Thyroid gland (tissue), 4 donors: ENCODE measurements around the gene ZNF443.
"Not testable (repeated sequence)": the region's sequence is repeated elsewhere in the genome, so short reads cannot be mapped to it uniquely, and the experiment has no call there.

Experiments used
- CTCF ChIP-seq, 6 experiments: fragments of 200-600 bp in 3 of 6; fragments of 450-650 bp in 3 of 6; sonication (generic) in 3 of 6; IDR thresholded peaks; one replicate each; pipeline ENCODE4 v1.5.1; 2016 to 2019; ENCODE audit warnings: antibody characterized with exemption in 6 of 6, mild to moderate bottlenecking in 2 of 6, inconsistent platforms in 1 of 6, moderate library complexity in 1 of 6
- POLR2A ChIP-seq, 2 donors: fragments of 450-650 bp; IDR thresholded peaks; one replicate each; pipeline ENCODE4 v1.6.1; 2017; ENCODE audit warnings: antibody characterized with exemption in 2 of 2, mild to moderate bottlenecking in 2 of 2, moderate library complexity in 1 of 2

DNA sequence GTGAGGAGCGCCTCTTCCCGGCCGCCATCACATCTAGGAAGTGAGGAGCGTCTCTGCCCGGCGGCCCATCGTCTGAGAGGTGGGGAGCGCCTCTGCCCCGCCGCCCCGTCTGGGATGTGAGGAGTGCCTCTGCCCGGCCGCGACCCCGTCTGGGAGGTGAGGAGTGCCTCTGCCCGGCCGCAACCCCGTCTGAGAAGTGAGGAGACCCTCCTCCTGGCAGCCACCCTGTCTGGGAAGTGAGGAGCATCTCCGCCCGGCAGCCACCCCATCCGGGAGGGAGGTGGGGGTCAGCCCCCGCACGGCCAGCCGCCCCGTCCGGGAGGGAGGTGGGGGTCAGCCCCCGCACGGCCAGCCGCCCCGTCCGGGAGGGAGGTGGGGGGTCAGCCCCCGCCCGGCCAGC, 26.8 kb upstream of the ZNF443 start:
- TF ChIP-seq CTCF, POLR2A (IDR thresholded peaks at IDR 0.05): not testable (repeated sequence)
